ENCODE results near the gene LRRC10. TPM values are rescaled to one million over a fixed set of nuclear protein-coding genes. Genes with fewer than 3 reads are reported as not detected.

Gene LRRC10
- polyA plus RNA-seq, 2 of the 4 experiments (the other 2 are of a cell fraction) = not detected

- Histone ChIP-seq H3K27ac (no peak overlapping the region), H3K4me3 (no peak overlapping the region), H3K4me2 (no peak overlapping the region), H3K4me1 (no peaks in the 10 kb centered on the region), H3K9me3 (no peaks in the 10 kb centered on the region)
- ChIA-PET POLR2A (no interaction called here), CTCF (interaction anchor here (0.9 to 3.1 kb wide), 2 partner anchors 12 to 23 kb away, joined by 3 to 23 read pairs; no protein-coding TSS in a partner anchor)
- FAIRE-seq = no peak
- WGBS (ENCODE audit: missing lambda C conversion rate) = 32% methylated on average over 8 of the region's 8 CpGs
- no peak for ATAC-seq
- no peak for DNase-seq (ENCODE audit: low read depth in 1 of 2, low spot score in 1 of 2)
- TF ChIP-seq FOSB (CRISPR knock-in tag; IDR thresholded peaks at IDR 0.05) (no peak), RCOR1 (IDR thresholded peaks at IDR 0.05; ENCODE audit: low read depth, low read length) (no peak), KDM5A (IDR thresholded peaks at IDR 0.05) (no peak), RAD21 (conservative IDR thresholded peaks at IDR 0.05 in 1 of 2, IDR thresholded peaks at IDR 0.05 in 1 of 2) (no peak), POLR2A (IDR thresholded peaks at IDR 0.05; ENCODE audit: low read length) (no peak), NPAS2 (CRISPR knock-in tag; IDR thresholded peaks at IDR 0.05; ENCODE audit: borderline replicate concordance) (no peak), KDM1A (IDR thresholded peaks at IDR 0.05; ENCODE audit: low read depth) (no peak), CBX2 (IDR thresholded peaks at IDR 0.05; ENCODE audit: borderline replicate concordance, low read depth) (no peak), HOXB5 (CRISPR knock-in tag; IDR thresholded peaks at IDR 0.05) (no peak), MAX (IDR thresholded peaks at IDR 0.05) (no peak), HES2 (IDR thresholded peaks at IDR 0.05) (no peak)
- TF ChIP-seq, protein P1, sequence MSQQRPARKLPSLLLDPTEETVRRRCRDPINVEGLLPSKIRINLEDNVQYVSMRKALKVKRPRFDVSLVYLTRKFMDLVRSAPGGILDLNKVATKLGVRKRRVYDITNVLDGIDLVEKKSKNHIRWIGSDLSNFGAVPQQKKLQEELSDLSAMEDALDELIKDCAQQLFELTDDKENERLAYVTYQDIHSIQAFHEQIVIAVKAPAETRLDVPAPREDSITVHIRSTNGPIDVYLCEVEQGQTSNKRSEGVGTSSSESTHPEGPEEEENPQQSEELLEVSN (IDR thresholded peaks at IDR 0.05; ENCODE audit: borderline replicate concordance, low read depth) = no peak
These were observed 16.8 kb upstream of the LRRC10 start for GRCh38 chr12:69627501-69627900.

GRCh38 chr12:69623970-69624369 lies 13.3 kb upstream of the LRRC10 start:
- CTCF ChIA-PET = no interaction called here
- WGBS (ENCODE audit: missing lambda C conversion rate) = 86% methylated on average over 13 of the region's 13 CpGs

GRCh38 chr12:69621551-69621950 lies 10.8 kb upstream of the LRRC10 start:
- Histone ChIP-seq H3K4me3 (no peak overlapping the region), H3K4me2 (no peak overlapping the region), H3K27ac (no peak overlapping the region), H3K4me1 (no peaks in the 10 kb centered on the region), H3K9me3 (no peaks in the 10 kb centered on the region)
- FAIRE-seq (no peak), DNase-seq (ENCODE audit: low read depth in 1 of 2, low spot score in 1 of 2) (no peak), ATAC-seq (no peak)
- ChIA-PET CTCF (interaction anchor here (0.6 to 8.1 kb wide), 4 partner anchors 10 to 308 kb away, joined by 3 to 53 read pairs (median 6); no protein-coding TSS in a partner anchor), POLR2A (no interaction called here)
- no peak for TF ChIP-seq GATA3 (IDR thresholded peaks at IDR 0.05; ENCODE audit: borderline replicate concordance)
- TF ChIP-seq RNF2 (IDR thresholded peaks at IDR 0.05; ENCODE audit: borderline replicate concordance, low read depth) = no peak
- TF ChIP-seq, protein P2, sequence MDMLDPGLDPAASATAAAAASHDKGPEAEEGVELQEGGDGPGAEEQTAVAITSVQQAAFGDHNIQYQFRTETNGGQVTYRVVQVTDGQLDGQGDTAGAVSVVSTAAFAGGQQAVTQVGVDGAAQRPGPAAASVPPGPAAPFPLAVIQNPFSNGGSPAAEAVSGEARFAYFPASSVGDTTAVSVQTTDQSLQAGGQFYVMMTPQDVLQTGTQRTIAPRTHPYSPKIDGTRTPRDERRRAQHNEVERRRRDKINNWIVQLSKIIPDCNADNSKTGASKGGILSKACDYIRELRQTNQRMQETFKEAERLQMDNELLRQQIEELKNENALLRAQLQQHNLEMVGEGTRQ (IDR thresholded peaks at IDR 0.05) = no peak
- TF ChIP-seq KDM1A (IDR thresholded peaks at IDR 0.05; ENCODE audit: low read depth) = no peak
- TF ChIP-seq RFX5 (IDR thresholded peaks at IDR 0.05) = no peak
- no peak for TF ChIP-seq RAD21 (conservative IDR thresholded peaks at IDR 0.05 in 1 of 2, IDR thresholded peaks at IDR 0.05 in 1 of 2)
- no peak for TF ChIP-seq NPAS2 (CRISPR knock-in tag; IDR thresholded peaks at IDR 0.05; ENCODE audit: borderline replicate concordance)
- 21% methylated on average over 2 of the region's 2 CpGs for WGBS (ENCODE audit: missing lambda C conversion rate)

More at GRCh38 chr12:69623970-69624369, 13.3 kb upstream of the LRRC10 start:
- TF ChIP-seq MAX (IDR thresholded peaks at IDR 0.05) (no peak), ESRRA (IDR thresholded peaks at IDR 0.05; ENCODE audit: borderline replicate concordance, low read length) (no peak), POLR2A (IDR thresholded peaks at IDR 0.05; ENCODE audit: low read length) (no peak), RFX5 (IDR thresholded peaks at IDR 0.05) (no peak), RARB (CRISPR knock-in tag; IDR thresholded peaks at IDR 0.05) (no peak), CEBPB (IDR thresholded peaks at IDR 0.05) (no peak), ZSCAN20 (CRISPR knock-in tag; IDR thresholded peaks at IDR 0.05) (no peak), CHD2 (IDR thresholded peaks at IDR 0.05; ENCODE audit: low read length, partially characterized antibody) (no peak), BHLHE40 (IDR thresholded peaks at IDR 0.05; ENCODE audit: low read depth, low read length) (no peak), SMC3 (IDR thresholded peaks at IDR 0.05) (no peak), MYC (IDR thresholded peaks at IDR 0.05; ENCODE audit: borderline replicate concordance, low read length) (no peak), RCOR1 (IDR thresholded peaks at IDR 0.05; ENCODE audit: low read depth, low read length) (no peak)
- TF ChIP-seq, protein P1 (IDR thresholded peaks at IDR 0.05; ENCODE audit: borderline replicate concordance, low read depth) = no peak
- ATAC-seq = no peak
- H3K4me2 ChIP-seq = no peak overlapping the region
- H3K4me3 ChIP-seq = no peak overlapping the region
- no peak overlapping the region for H3K27ac ChIP-seq
- H3K9me3 ChIP-seq = no peaks in the 10 kb centered on the region
- DNase-seq (ENCODE audit: low read depth in 1 of 2, low spot score in 1 of 2) = no peak
- POLR2A ChIA-PET = no interaction called here
- H3K4me1 ChIP-seq = no peaks in the 10 kb centered on the region
- no peak for FAIRE-seq
